Smooth muscle cell (in vitro differentiated cells): Measurements from ENCODE around the gene CTNNA3. TPM values are rescaled to one million over a fixed set of nuclear protein-coding genes. Genes with fewer than 3 reads are reported as not detected.

ENCODE experiments used
- DNase-seq: peaks from one replicate; lab custom pipeline; 2025; ENCODE audit not compliant: unreplicated experiment; lab: John Stamatoyannopoulos, UW
- H2AFZ ChIP-seq: fragments of 200-600 bp; sonication (generic); 2 replicates; pipeline ENCODE4 v1.6.0; 2016; ENCODE audit warnings: antibody characterized with exemption, low read depth, mild to moderate bottlenecking
- H3F3A ChIP-seq: fragments of 200-600 bp; sonication (generic); 2 replicates; pipeline ENCODE4 v1.6.0; 2017; ENCODE audit warnings: antibody characterized with exemption, low read depth
- H3K27ac ChIP-seq: fragments of 200-600 bp; sonication (generic); 2 replicates; pipeline ENCODE4 v1.5.1; 2016; ENCODE audit warnings: low read depth, mild to moderate bottlenecking
- H3K27me3 ChIP-seq: fragments of 200-600 bp; sonication (generic); 2 replicates; pipeline ENCODE4 v1.6.1; 2016; ENCODE audit warnings: low read depth, mild to moderate bottlenecking
- H3K36me3 ChIP-seq: fragments of 200-600 bp; sonication (generic); 2 replicates; pipeline ENCODE4 v1.5.1; 2016; ENCODE audit warnings: low read depth
- H3K4me1 ChIP-seq: fragments of 200-600 bp; sonication (generic); 2 replicates; pipeline ENCODE4 v1.5.1; 2016; ENCODE audit warnings: low read depth
- H3K4me2 ChIP-seq: fragments of 200-600 bp; sonication (generic); 2 replicates; pipeline ENCODE4 v1.6.0; 2016; ENCODE audit warnings: mild to moderate bottlenecking
- H3K4me3 ChIP-seq: fragments of 200-600 bp; sonication (generic); 2 replicates; pipeline ENCODE4 v1.5.1; 2016; ENCODE audit warnings: mild to moderate bottlenecking
- H3K79me2 ChIP-seq: fragments of 200-600 bp; sonication (generic); 2 replicates; pipeline ENCODE4 v1.6.0; 2016; ENCODE audit warnings: low read depth, mild to moderate bottlenecking
- H3K9ac ChIP-seq: fragments of 200-600 bp; sonication (generic); 2 replicates; pipeline ENCODE4 v1.6.0; 2016; ENCODE audit warnings: low read depth
- H3K9me3 ChIP-seq: fragments of 200-600 bp; sonication (generic); replicated peaks from 2 replicates; pipeline ENCODE4 v1.5.1; 2016; ENCODE audit warnings: low read depth
- H4K20me1 ChIP-seq: fragments of 200-600 bp; sonication (generic); 2 replicates; pipeline ENCODE4 v1.6.0; 2016; ENCODE audit warnings: low read depth
- CTCF ChIP-seq: fragments of 200-600 bp; sonication (generic); IDR thresholded peaks from 2 replicates; pipeline ENCODE4 v1.5.1; 2017; ENCODE audit warnings: borderline replicate concordance, mild to moderate bottlenecking, antibody characterized with exemption; ENCODE audit not compliant: insufficient read depth, poor library complexity, severe bottlenecking
- WGBS: methylation state at CpG from one replicate; pipeline ENCODE4 v1.1.7; 2016; ENCODE audit warnings: low lambda C conversion rate; 5-methylcytosine and 5-hydroxymethylcytosine counted together
- polyA plus RNA-seq: library from polyadenylated mRNA; unstranded; fragments of >200 nt; fragmentation: Nextera tagmentation; extraction: Ambion mirVana; gene quantifications from 2 replicates; pipeline ENCODE4 v1.2.1, GENCODE V29; 2016
- total RNA-seq: library from RNA; depleted of rRNA; stranded (reverse); fragments of >200 nt; gene quantifications from 2 replicates; pipeline ENCODE4 v1.2.3, GENCODE V29; 2014

CTNNA3 gene
- total and polyA plus RNA-seq, 2 experiments from 2014 or later: 1.3 TPM; not detected in 1

DNA sequence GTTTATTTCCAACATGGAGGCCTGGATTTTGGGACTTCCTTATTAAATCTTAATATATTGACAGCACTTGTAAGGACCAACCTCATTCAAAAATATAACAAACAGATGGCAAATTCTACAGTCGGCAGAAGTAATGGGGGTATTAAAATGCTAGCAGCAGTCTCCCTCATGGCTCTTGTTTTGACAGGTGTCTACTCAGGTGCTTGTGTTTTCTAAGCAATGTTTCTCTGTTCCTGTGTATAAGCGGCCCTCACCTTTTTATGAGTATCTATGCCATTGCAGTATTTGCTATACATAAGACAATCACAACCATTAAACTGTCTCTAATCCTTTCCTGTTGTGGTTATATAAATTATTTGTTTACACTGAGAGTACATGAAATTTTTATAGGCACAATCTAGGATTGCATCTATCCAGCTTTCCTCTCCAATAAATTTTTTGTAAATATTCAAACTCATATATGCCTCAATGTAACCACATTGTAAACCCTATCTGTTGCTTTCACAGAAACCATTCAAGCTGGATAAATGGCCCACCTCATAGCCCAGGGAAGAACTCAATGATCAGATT lies 835.5 kb downstream of the CTNNA3 start:
- Histone ChIP-seq H3K27me3 (no peaks in the 10 kb centered on the region), H3K9me3 (no peaks in the 10 kb centered on the region), H3K36me3 (no peaks in the 10 kb centered on the region), H3K79me2 (no peaks in the 10 kb centered on the region), H3K9ac (no peak overlapping the region), H3K4me1 (no peaks in the 10 kb centered on the region), H3K27ac (no peak overlapping the region), H3K4me3 (no peak overlapping the region), H3K4me2 (no peak overlapping the region), H4K20me1 (no peaks in the 10 kb centered on the region), H2AFZ (no peak overlapping the region), H3F3A (no peaks in the 10 kb centered on the region)
- WGBS: 68% methylated on average over 2 of the region's 2 CpGs
- no peak for DNase-seq
- no peak for TF ChIP-seq CTCF

DNA sequence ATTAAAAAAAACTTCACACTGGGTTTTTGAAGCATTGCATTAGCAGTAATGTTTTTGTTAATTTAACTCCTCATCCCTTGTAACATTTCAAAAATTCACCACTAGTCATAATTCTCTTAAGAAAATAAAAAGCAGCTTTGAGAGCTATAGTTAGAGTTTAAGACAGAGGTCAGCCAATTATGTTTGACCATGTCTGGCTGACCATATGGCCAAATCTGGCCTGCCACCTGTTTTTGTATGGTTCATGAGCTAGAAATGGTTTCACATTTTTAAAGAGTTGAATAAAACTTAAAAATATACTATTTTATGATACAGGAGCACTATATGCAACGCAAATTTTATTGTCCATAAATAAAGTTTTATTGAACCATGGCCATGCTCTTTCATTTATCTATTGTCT lies 843.2 kb downstream of the CTNNA3 start:
- Histone ChIP-seq H3K9ac (no peak overlapping the region), H3K4me1 (no peaks in the 10 kb centered on the region), H3K27ac (no peak overlapping the region), H2AFZ (no peak overlapping the region), H3K4me3 (no peak overlapping the region), H3K27me3 (no peaks in the 10 kb centered on the region), H3K4me2 (no peak overlapping the region), H3K36me3 (no peaks in the 10 kb centered on the region), H3K79me2 (no peaks in the 10 kb centered on the region), H4K20me1 (no peaks in the 10 kb centered on the region), H3K9me3 (no peaks in the 10 kb centered on the region), H3F3A (no peaks in the 10 kb centered on the region)
- 57% methylated on average over 1 of the region's 1 CpG for WGBS
- no peak for TF ChIP-seq CTCF
- DNase-seq: no peak

- no peak for DNase-seq
- no peaks in the 10 kb centered on the region for H3F3A ChIP-seq
- H3K9ac ChIP-seq: no peak overlapping the region
- H3K9me3 ChIP-seq: no peaks in the 10 kb centered on the region
- no peaks in the 10 kb centered on the region for H3K79me2 ChIP-seq
- H3K27me3 ChIP-seq: no peaks in the 10 kb centered on the region
- no peak for TF ChIP-seq CTCF
- H3K4me2 ChIP-seq: no peak overlapping the region
- no peak overlapping the region for H2AFZ ChIP-seq
- H3K4me1 ChIP-seq: no peaks in the 10 kb centered on the region
- H3K4me3 ChIP-seq: no peak overlapping the region
- H3K36me3 ChIP-seq: no peaks in the 10 kb centered on the region
- no peak overlapping the region for H3K27ac ChIP-seq
- no peaks in the 10 kb centered on the region for H4K20me1 ChIP-seq
- WGBS: 91% methylated on average over 3 of the region's 3 CpGs
Observed at GRCh38 chr10:66848856-66849255, 847.1 kb downstream of the CTNNA3 start.

DNA sequence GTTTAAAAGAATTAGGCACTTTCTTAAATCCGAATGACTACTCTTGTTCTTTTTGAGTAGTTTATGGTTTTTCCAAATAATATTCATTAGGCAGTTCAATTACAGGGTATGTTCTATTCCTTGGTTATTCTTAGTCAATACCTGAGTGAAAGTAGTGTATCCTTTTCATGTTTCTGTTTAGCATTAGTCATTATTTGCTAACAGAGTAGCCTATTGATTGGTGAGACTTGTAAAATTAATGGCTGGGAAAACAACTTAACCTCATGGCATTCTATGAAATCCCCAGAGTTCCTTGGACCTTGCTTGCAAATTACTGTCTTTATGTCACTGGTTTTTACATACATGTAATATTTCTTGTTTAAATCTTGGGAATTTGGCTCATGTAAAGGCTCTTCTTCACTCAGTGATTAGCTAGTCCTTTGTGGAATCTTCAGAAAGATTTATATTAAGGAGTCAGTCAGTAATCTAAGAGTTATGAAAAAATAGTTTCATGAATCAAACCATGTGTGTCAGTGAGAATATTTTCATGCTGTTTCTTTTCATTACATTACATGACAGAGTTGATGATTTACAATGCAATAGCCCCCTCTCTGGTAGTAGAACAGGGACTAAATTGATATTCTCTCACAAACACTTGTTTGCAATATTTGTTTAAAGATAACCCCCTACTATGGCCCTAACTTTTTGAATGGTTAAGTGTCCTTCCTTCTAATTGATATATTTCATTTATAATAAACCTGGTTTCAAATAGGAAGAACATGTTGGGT lies 851.6 kb downstream of the CTNNA3 start:
- Histone ChIP-seq H3K4me2 (no peak overlapping the region), H3K4me1 (no peaks in the 10 kb centered on the region), H3F3A (no peaks in the 10 kb centered on the region), H3K9ac (no peak overlapping the region), H3K27ac (no peak overlapping the region), H3K27me3 (no peaks in the 10 kb centered on the region), H3K36me3 (no peaks in the 10 kb centered on the region), H2AFZ (peak overlapping the region; percentile 15), H4K20me1 (no peaks in the 10 kb centered on the region), H3K9me3 (no peaks in the 10 kb centered on the region), H3K4me3 (no peak overlapping the region), H3K79me2 (no peaks in the 10 kb centered on the region)
- no peak for TF ChIP-seq CTCF
- no peak for DNase-seq
- 92% methylated on average over 1 of the region's 1 CpG for WGBS
